Esophagus muscularis mucosa (tissue), 4 donors: Measurements from ENCODE around the gene PLEKHA5. TPM values are rescaled to one million over a fixed set of nuclear protein-coding genes. Genes with fewer than 3 reads are reported as not detected.
A peak's percentile ranks its signal among the peaks of the same experiment; 100 is the strongest.

ENCODE experiments used
- DNase-seq: peaks from one replicate; pipeline ENCODE4 v3.0.0-alpha.2; 2017; ENCODE audit errors: extremely low spot score
- H3K27ac ChIP-seq, 4 donors: fragments of 200-600 bp; sonication (generic); replicated peaks in 1 of 4; 1 replicate in 3 of 4; 2 replicates in 1 of 4; pipeline ENCODE4 v1.5.1; 2016 to 2019; ENCODE audit warnings: mild to moderate bottlenecking in 1 of 4
- H3K27me3 ChIP-seq, 4 donors: fragments of 200-600 bp; sonication (generic); one replicate each; pipeline versions ENCODE4 v1.5.1 to v1.6.0; 2016 to 2019
- H3K36me3 ChIP-seq, 4 donors: fragments of 200-600 bp; sonication (generic); one replicate each; pipeline ENCODE4 v1.5.1; 2016 to 2019
- H3K4me1 ChIP-seq, 4 donors: fragments of 200-600 bp; sonication (generic); one replicate each; pipeline ENCODE4 v1.5.1; 2016 to 2019
- H3K4me3 ChIP-seq, 4 donors: fragments of 200-600 bp; sonication (generic); 1 replicate in 2 of 4; 2 replicates in 2 of 4; pipeline ENCODE4 v1.5.1; 2016 to 2019; ENCODE audit warnings: mild to moderate bottlenecking in 4 of 4, moderate library complexity in 1 of 4
- H3K9me3 ChIP-seq, 4 donors: fragments of 200-600 bp; sonication (generic); 1 replicate in 3 of 4; 2 replicates in 1 of 4; pipeline ENCODE4 v1.5.1; 2016 to 2019
- CTCF ChIP-seq, 3 experiments: fragments of 200-600 bp in 2 of 3; fragments of 450-650 bp in 1 of 3; sonication (generic) in 2 of 3; IDR thresholded peaks; one replicate each; pipeline ENCODE4 v1.5.1; 2017 to 2019; ENCODE audit warnings: antibody characterized with exemption in 3 of 3, mild to moderate bottlenecking in 2 of 3, moderate library complexity in 1 of 3
- EP300 ChIP-seq: sonication (generic); formaldehyde crosslinking; IDR thresholded peaks from one replicate; pipeline ENCODE4 v1.6.1; 2017; ENCODE audit warnings: antibody characterized with exemption
- POLR2A ChIP-seq: fragments of 450-650 bp; IDR thresholded peaks from one replicate; pipeline ENCODE4 v1.6.1; 2017; ENCODE audit warnings: antibody characterized with exemption, moderate library complexity, mild to moderate bottlenecking, low read depth
- POLR2AphosphoS5 ChIP-seq, 2 donors: sonication (generic); formaldehyde crosslinking; IDR thresholded peaks; one replicate each; pipeline ENCODE4 v1.6.1; 2017; ENCODE audit warnings: antibody characterized with exemption in 2 of 2
- WGBS: methylation state at CpG from one replicate; pipeline ENCODE4 v1.1.5; 2018; 5-methylcytosine and 5-hydroxymethylcytosine counted together
- intact Hi-C: fragments of 100-400 bp; cut with DNase I; formaldehyde crosslinking; loops from one replicate; pipeline ENCODE4 v1.15.1; 2023
- total RNA-seq, 4 donors: library from RNA; depleted of rRNA; stranded (reverse); fragments of >200 nt; gene quantifications; one replicate each; pipeline versions ENCODE4 v1.1.0 to v1.2.1, GENCODE V29; 2016

The PLEKHA5 gene
- total RNA-seq, 4 donors from 2014 or later, result 50.7 to 88.5 (median 58.6) TPM

GRCh38 chr12:19125325-19125724, 4.2 kb upstream of the PLEKHA5 start:
- DNase-seq, result no peak
- Histone ChIP-seq H3K36me3 (no peaks in the 10 kb centered on the region), H3K27me3 (no peaks in the 10 kb centered on the region), H3K4me1 (peaks cover 0 to 3% (median 0%) of the 10 kb centered on the region in 4 donors), H3K27ac (no peak overlapping the region), H3K4me3 (no peak overlapping the region), H3K9me3 (peaks cover 0 to 25% (median 14%) of the 10 kb centered on the region in 4 donors)
- intact Hi-C loops, result no loop called here
- TF ChIP-seq POLR2A (no peak), POLR2AphosphoS5 (IDR thresholded peaks at IDR 0.05) (no peak), CTCF (IDR thresholded peaks at IDR 0.05) (no peak), EP300 (no peak)
- 89% methylated on average over 5 of the region's 5 CpGs for WGBS

GRCh38 chr12:19127270-19127669, 2.3 kb upstream of the PLEKHA5 start:
- H3K4me3 ChIP-seq, result no peak overlapping the region
- no peak for DNase-seq
- H3K9me3 ChIP-seq, result peaks cover 0 to 25% (median 14%) of the 10 kb centered on the region in 4 donors
- intact Hi-C loops, result no loop called here
- H3K4me1 ChIP-seq, result peaks cover 0 to 17% (median 8%) of the 10 kb centered on the region in 4 donors
- no peak overlapping the region for H3K27ac ChIP-seq
- TF ChIP-seq CTCF (IDR thresholded peaks at IDR 0.05) (no peak), EP300 (no peak), POLR2AphosphoS5 (IDR thresholded peaks at IDR 0.05) (no peak), POLR2A (no peak)
- no peaks in the 10 kb centered on the region for H3K36me3 ChIP-seq
- no peaks in the 10 kb centered on the region for H3K27me3 ChIP-seq

DNA sequence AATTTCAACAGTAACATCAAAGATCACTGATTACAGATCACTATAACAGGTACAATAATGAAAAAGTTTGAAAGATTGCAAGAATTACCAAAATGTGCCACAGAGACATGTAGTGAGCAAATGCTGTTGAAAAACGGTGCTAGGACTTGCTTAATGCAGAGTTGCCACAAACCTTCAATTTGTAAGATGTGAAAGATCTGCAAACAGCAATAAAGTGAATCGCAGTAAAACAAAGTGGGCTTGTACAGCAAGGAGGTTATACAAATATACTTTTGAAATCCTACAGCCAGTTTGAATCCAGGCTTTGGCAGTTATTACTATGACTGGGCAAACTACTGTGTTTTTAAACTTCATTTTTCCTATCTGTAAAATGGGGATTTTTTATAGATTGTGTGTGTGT, 1.0 kb upstream of the PLEKHA5 start:
- H3K4me1 ChIP-seq, result peaks cover 0 to 22% (median 15%) of the 10 kb centered on the region in 4 donors
- TF ChIP-seq CTCF (IDR thresholded peaks at IDR 0.05) (no peak), POLR2A (no peak)
- H3K4me3 ChIP-seq, result no peak overlapping the region
- no peaks in the 10 kb centered on the region for H3K36me3 ChIP-seq
- intact Hi-C loops, result no loop called here
- no peaks in the 10 kb centered on the region for H3K27me3 ChIP-seq
- DNase-seq, result no peak
- H3K27ac ChIP-seq, result peak overlapping the region; percentile 81 to 97 (median 95)
- 92% methylated on average over 2 of the region's 2 CpGs for WGBS
- peaks cover 0 to 25% (median 14%) of the 10 kb centered on the region in 4 donors for H3K9me3 ChIP-seq

DNA sequence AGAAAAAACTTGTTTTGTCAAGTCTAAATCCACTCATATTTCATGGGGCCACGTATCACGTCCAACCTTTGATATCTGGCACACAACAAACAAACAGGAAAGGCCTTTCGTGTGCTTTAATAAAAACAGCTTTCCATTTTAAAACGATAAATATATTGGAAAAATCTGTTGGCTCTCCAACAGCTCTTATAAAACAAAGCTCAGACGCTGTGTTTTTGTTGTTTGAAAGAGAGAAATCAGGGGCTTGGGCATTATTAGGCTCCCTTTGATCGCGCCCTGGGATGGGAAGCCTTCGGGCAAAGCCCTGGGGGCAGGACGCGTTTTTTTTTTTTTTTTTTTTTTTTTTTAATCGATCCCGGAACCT, 429 bp upstream of the PLEKHA5 start:
- peak overlapping the region; percentile 81 to 97 (median 95) for H3K27ac ChIP-seq
- DNase-seq, result no peak
- no peaks in the 10 kb centered on the region for H3K36me3 ChIP-seq
- no peaks in the 10 kb centered on the region for H3K27me3 ChIP-seq
- TF ChIP-seq CTCF (IDR thresholded peaks at IDR 0.05), result no peak
- 2% methylated on average over 12 of the region's 12 CpGs for WGBS
- peaks cover 0 to 25% (median 14%) of the 10 kb centered on the region in 4 donors for H3K9me3 ChIP-seq
- intact Hi-C loops, result no loop called here
- H3K4me3 ChIP-seq, result peak overlapping the region; percentile 86 to 100 (median 98)
- H3K4me1 ChIP-seq, result peaks cover 0 to 25% (median 21%) of the 10 kb centered on the region in 4 donors
